AG10803 (cell line): Measurements from ENCODE around the gene PGAM1.
A peak's percentile ranks its signal among the peaks of the same experiment; 100 is the strongest.
"Not testable (repeated sequence)": the region's sequence is repeated elsewhere in the genome, so short reads cannot be mapped to it uniquely, and the experiment has no call there.

Experiments used
- DNase-seq: peaks from one replicate; pipeline ENCODE4 v3.0.0; 2010; ENCODE audit warnings: low read depth
- H3K4me3 ChIP-seq: 2 replicates; pipeline ENCODE4 v1.5.1; 2011; ENCODE audit warnings: mild to moderate bottlenecking, low read length, control low read depth
- CTCF ChIP-seq: conservative IDR thresholded peaks from 2 replicates; pipeline ENCODE4 v1.5.1; 2011; ENCODE audit warnings: mild to moderate bottlenecking, low read length, control low read depth, inconsistent platforms

Gene PGAM1

GRCh38 chr10:97399843-97400545, 26.0 kb upstream of the PGAM1 start:
- peak overlapping the region; percentile 91 for H3K4me3 ChIP-seq
- peak; percentile 49 for DNase-seq
- no peak for TF ChIP-seq CTCF

GRCh38 chr10:97400665-97401454, 25.1 kb upstream of the PGAM1 start, which contains the start of gene RRP12:
TSS of gene RRP12 (minus strand) at chr10:97401340. CDS start at chr10:97401231, 109 bp downstream.
- peak; percentile 97 for DNase-seq
- peak; percentile 11; the same call in 1 of the 2 replicates for TF ChIP-seq CTCF
- H3K4me3 ChIP-seq = peak within 1 kb of the TSS; percentile 91

GRCh38 chr10:97401455-97401919, 24.5 kb upstream of the PGAM1 start:
- TF ChIP-seq CTCF = no peak
- H3K4me3 ChIP-seq = peak overlapping the region; percentile 91
- DNase-seq = no peak

- no peak for DNase-seq
- TF ChIP-seq CTCF = no peak
- H3K4me3 ChIP-seq = no peak overlapping the region
Observed at GRCh38 chr10:97404044-97404443, 21.9 kb upstream of the PGAM1 start.

- TF ChIP-seq CTCF = no peak
- no peak overlapping the region for H3K4me3 ChIP-seq
- no peak for DNase-seq
Observed at GRCh38 chr10:97406064-97406463, 19.9 kb upstream of the PGAM1 start.

- DNase-seq, H3K4me3 ChIP-seq: not testable (repeated sequence)
Observed at GRCh38 chr10:97406483-97406882, 19.5 kb upstream of the PGAM1 start.

- H3K4me3 ChIP-seq = no peak overlapping the region
- TF ChIP-seq CTCF = peak; percentile 79
- peak; percentile 81 for DNase-seq
Observed at GRCh38 chr10:97407211-97407951, 18.6 kb upstream of the PGAM1 start.
